Spinal cord (tissue), 10 donors: ENCODE data around the gene RPL6. TPM values are rescaled to one million over a fixed set of nuclear protein-coding genes. Genes with fewer than 3 reads are reported as not detected.

Source experiments
- DNase-seq, 6 donors: peaks; one replicate each; pipeline versions ENCODE4 v3.0.0 to v3.0.0-alpha.2; 2013 to 2015; ENCODE audit warnings: low spot score in 6 of 6, low read depth in 4 of 6
- H3K27ac ChIP-seq: one replicate; pipeline ENCODE4 v1.5.1; 2013; ENCODE audit warnings: low read depth, low read length, control low read depth
- H3K27me3 ChIP-seq: one replicate; pipeline ENCODE4 v1.6.1; 2013; ENCODE audit warnings: low read length; ENCODE audit not compliant: control insufficient read depth, insufficient read depth
- H3K36me3 ChIP-seq: one replicate; pipeline ENCODE4 v1.6.1; 2013; ENCODE audit warnings: low read length; ENCODE audit not compliant: control insufficient read depth, insufficient read depth
- H3K4me1 ChIP-seq: one replicate; pipeline ENCODE4 v1.6.1; 2013; ENCODE audit warnings: low read length; ENCODE audit not compliant: control insufficient read depth, insufficient read depth
- H3K4me3 ChIP-seq: one replicate; pipeline ENCODE4 v1.5.1; 2013; ENCODE audit warnings: low read depth, low read length, control low read depth
- H3K9me3 ChIP-seq: one replicate; pipeline ENCODE4 v1.6.1; 2013; ENCODE audit warnings: low read length; ENCODE audit not compliant: control insufficient read depth, insufficient read depth
- WGBS: methylation state at CpG from one replicate; pipeline ENCODE4 v1.1.5; 2013; ENCODE audit warnings: missing lambda C conversion rate; ENCODE audit not compliant: insufficient coverage; 5-methylcytosine and 5-hydroxymethylcytosine counted together
- polyA plus RNA-seq, 2 donors: library from polyadenylated mRNA; unstranded; fragments of 120-200 nt; gene quantifications; one replicate each; pipeline ENCODE4 v1.2.1, GENCODE V29; 2013; ENCODE audit not compliant: insufficient read length in 2 of 2
- total RNA-seq, 2 donors: library from RNA; depleted of rRNA in 1 of 2; stranded (reverse); fragments of 120-200 nt in 1 of 2; fragments of >200 nt in 1 of 2; gene quantifications; one replicate each; pipeline versions ENCODE4 v1.2.3 to v1.2.4, GENCODE V29; 2013 to 2014
- donor health status: healthy.

The RPL6 gene
- total and polyA plus RNA-seq, 4 donors, result 599 to 1,876 (median 1,391) TPM

GRCh38 chr12:112386726-112387125 lies 22.7 kb downstream of the RPL6 start:
- peaks cover 3% of the 10 kb centered on the region for H3K4me1 ChIP-seq
- 60% methylated on average over 1 of the region's 3 CpGs for WGBS
- no peak overlapping the region for H3K27ac ChIP-seq

GRCh38 chr12:112382866-112383265 lies 26.5 kb downstream of the RPL6 start:
- no peak for DNase-seq
- WGBS, result 80% methylated on average over 6 of the region's 11 CpGs
- peaks cover 12% of the 10 kb centered on the region for H3K4me1 ChIP-seq
- peak overlapping the region; percentile 76 for H3K4me3 ChIP-seq
- no peaks in the 10 kb centered on the region for H3K9me3 ChIP-seq
- H3K27me3 ChIP-seq, result no peaks in the 10 kb centered on the region
- no peaks in the 10 kb centered on the region for H3K36me3 ChIP-seq
- peak overlapping the region; percentile 81 for H3K27ac ChIP-seq

More at GRCh38 chr12:112386726-112387125, 22.7 kb downstream of the RPL6 start:
- Histone ChIP-seq H3K4me3 (no peak overlapping the region), H3K9me3 (no peaks in the 10 kb centered on the region), H3K36me3 (no peaks in the 10 kb centered on the region), H3K27me3 (no peaks in the 10 kb centered on the region)
- no peak for DNase-seq

GRCh38 chr12:112381883-112382796 lies 27.3 kb downstream of the RPL6 start, which contains the start of gene HECTD4:
HECTD4 (minus strand) TSS chr12:112382431; CDS start chr12:112382128, 303 bp downstream.
- whole genome bisulfite sequencing, result under 1% methylated on average over 105 of the region's 106 CpGs
- H3K27ac ChIP-seq, result peak within 1 kb of the TSS; percentile 81

GRCh38 chr12:112381406-112381882 lies 28.0 kb downstream of the RPL6 start:
- Histone ChIP-seq H3K9me3 (no peaks in the 10 kb centered on the region), H3K36me3 (no peaks in the 10 kb centered on the region), H3K4me3 (peak overlapping the region; percentile 76), H3K27me3 (no peaks in the 10 kb centered on the region), H3K27ac (peak overlapping the region; percentile 58), H3K4me1 (peaks cover 12% of the 10 kb centered on the region)
- 0% methylated on average over 17 of the region's 33 CpGs for WGBS
- peak in 1 of 6 donors; percentile 45 for DNase-seq

More at GRCh38 chr12:112381883-112382796, 27.3 kb downstream of the RPL6 start, which contains the start of gene HECTD4:
- H3K4me3 ChIP-seq, result peak within 1 kb of the TSS; percentile 76
- no peaks in the 10 kb centered on the region for H3K27me3 ChIP-seq
- no peaks in the 10 kb centered on the region for H3K36me3 ChIP-seq
- no peaks in the 10 kb centered on the region for H3K9me3 ChIP-seq
- peaks cover 12% of the 10 kb centered on the region for H3K4me1 ChIP-seq
- DNase-seq, result peak; percentile 74 to 97 (median 86)

- 18% methylated on average over 30 of the region's 34 CpGs for WGBS
- Histone ChIP-seq H3K9me3 (no peaks in the 10 kb centered on the region), H3K27me3 (no peaks in the 10 kb centered on the region), H3K4me3 (peak overlapping the region; percentile 76), H3K4me1 (peaks cover 12% of the 10 kb centered on the region), H3K36me3 (no peaks in the 10 kb centered on the region), H3K27ac (peak overlapping the region; percentile 58)
- DNase-seq, result peak in 3 of 6 donors; percentile 31 to 69 (median 57)
Observed at GRCh38 chr12:112380663-112381405, 28.6 kb downstream of the RPL6 start.

GRCh38 chr12:112375105-112375504 lies 34.3 kb downstream of the RPL6 start:
- DNase-seq, result no peak
- no peak overlapping the region for H3K27ac ChIP-seq
- H3K27me3 ChIP-seq, result no peaks in the 10 kb centered on the region
- peaks cover 2% of the 10 kb centered on the region for H3K4me1 ChIP-seq
- no peaks in the 10 kb centered on the region for H3K9me3 ChIP-seq
- no peak overlapping the region for H3K4me3 ChIP-seq
- no CpG with 5 or more reads among the region's 5 CpGs for WGBS
- no peaks in the 10 kb centered on the region for H3K36me3 ChIP-seq

- no CpG with 5 or more reads among the region's 3 CpGs for WGBS
- no peaks in the 10 kb centered on the region for H3K27me3 ChIP-seq
- no peaks in the 10 kb centered on the region for H3K4me1 ChIP-seq
- H3K4me3 ChIP-seq, result no peak overlapping the region
- no peak for DNase-seq
- H3K9me3 ChIP-seq, result no peaks in the 10 kb centered on the region
- no peaks in the 10 kb centered on the region for H3K36me3 ChIP-seq
- no peak overlapping the region for H3K27ac ChIP-seq
Observed at GRCh38 chr12:112374166-112374740, 35.2 kb downstream of the RPL6 start.

- Histone ChIP-seq H3K4me3 (no peak overlapping the region), H3K27ac (no peak overlapping the region), H3K4me1 (no peaks in the 10 kb centered on the region), H3K36me3 (no peaks in the 10 kb centered on the region), H3K9me3 (no peaks in the 10 kb centered on the region), H3K27me3 (no peaks in the 10 kb centered on the region)
- WGBS, result no CpG with 5 or more reads among the region's 8 CpGs
- no peak for DNase-seq
Observed at GRCh38 chr12:112370868-112371510, 38.4 kb downstream of the RPL6 start.

GRCh38 chr12:112370199-112370598 lies 39.2 kb downstream of the RPL6 start:
- H3K4me1 ChIP-seq, result no peaks in the 10 kb centered on the region
- WGBS, result no CpG with 5 or more reads among the region's 1 CpG
- no peaks in the 10 kb centered on the region for H3K36me3 ChIP-seq
- H3K4me3 ChIP-seq, result no peak overlapping the region
- H3K9me3 ChIP-seq, result no peaks in the 10 kb centered on the region
- H3K27ac ChIP-seq, result no peak overlapping the region
- DNase-seq, result no peak
- H3K27me3 ChIP-seq, result no peaks in the 10 kb centered on the region
